HFF-Myc (cell line): Measurements from ENCODE around the gene ZBTB7A.

ENCODE experiments used
- DNase-seq: peaks from one replicate; pipeline ENCODE4 v3.0.0-alpha.2; 2011; ENCODE audit warnings: low read depth; ENCODE audit errors: extremely low read depth
- H3K4me3 ChIP-seq: replicated peaks from 2 replicates; pipeline ENCODE4 v1.5.1; 2011; ENCODE audit warnings: low read depth, mild to moderate bottlenecking, control low read depth, low read length
- CTCF ChIP-seq: IDR thresholded peaks from 2 replicates; pipeline ENCODE4 v1.5.1; 2012; ENCODE audit warnings: mild to moderate bottlenecking, low read depth, low read length, control low read depth; ENCODE audit errors: missing control alignments

ZBTB7A gene

GRCh38 chr19:4066682-4067395, at the start of gene ZBTB7A:
Gene ZBTB7A, minus strand, starts transcription at chr19:4066899. Its CDS starts 11,667 bp downstream, at chr19:4055232.
- H3K4me3 ChIP-seq: peak within 1 kb of the TSS; percentile 64
- no peak for TF ChIP-seq CTCF
- DNase-seq: no peak

- no peak for TF ChIP-seq CTCF
- no peak for DNase-seq
- H3K4me3 ChIP-seq: no peak overlapping the region
Observed at GRCh38 chr19:4115818-4116385, 49.2 kb upstream of the ZBTB7A start.

GRCh38 chr19:4115050-4115817, 48.5 kb upstream of the ZBTB7A start:
- TF ChIP-seq CTCF: no peak
- DNase-seq: no peak
- no peak overlapping the region for H3K4me3 ChIP-seq

- no peak overlapping the region for H3K4me3 ChIP-seq
- no peak for TF ChIP-seq CTCF
- no peak for DNase-seq
Observed at GRCh38 chr19:4114181-4114580, 47.5 kb upstream of the ZBTB7A start.

- DNase-seq: no peak
- TF ChIP-seq CTCF: no peak
- no peak overlapping the region for H3K4me3 ChIP-seq
Observed at GRCh38 chr19:4113398-4114088, 46.8 kb upstream of the ZBTB7A start.

GRCh38 chr19:4112367-4112766, 45.7 kb upstream of the ZBTB7A start:
- H3K4me3 ChIP-seq: no peak overlapping the region
- TF ChIP-seq CTCF: no peak
- DNase-seq: no peak
